ENCODE measurements around the gene CDH26.

Gene CDH26

GRCh38 chr20:60054716-60055634 lies 96.8 kb downstream of the CDH26 start:
- POLR2A ChIA-PET, result no interaction called here
- CTCF ChIA-PET, result interaction anchor here (1.0 to 5.0 kb wide), 8 partner anchors 8 to 1207 kb away, joined by 3 to 94 read pairs (median 16); no protein-coding TSS in a partner anchor
- H3K4me3 ChIP-seq (ENCODE audit: low read depth, low read length), result no peak overlapping the region; the same call in 1 of the 2 replicates
- DNase-seq (ENCODE audit: low read depth, low spot score), result no peak
- no peak for TF ChIP-seq CTCF (IDR thresholded peaks at IDR 0.05; ENCODE audit: insufficient read depth, low read length, missing control alignments)

GRCh38 chr20:60055740-60056139 lies 97.5 kb downstream of the CDH26 start:
- peak overlapping the region; percentile 57 for H3K4me3 ChIP-seq (ENCODE audit: low read depth, low read length)
- no peak for DNase-seq (ENCODE audit: low read depth, low spot score)
- POLR2A ChIA-PET, result no interaction called here
- no peak for TF ChIP-seq CTCF (IDR thresholded peaks at IDR 0.05; ENCODE audit: insufficient read depth, low read length, missing control alignments)
- CTCF ChIA-PET, result interaction anchor here (0.8 to 5.0 kb wide), 15 partner anchors 9 to 1206 kb away, joined by 3 to 94 read pairs (median 6); partner anchors contain the start of genes FAM217B and PPP1R3D

- no peak for TF ChIP-seq CTCF (IDR thresholded peaks at IDR 0.05; ENCODE audit: insufficient read depth, low read length, missing control alignments)
- H3K4me3 ChIP-seq (ENCODE audit: low read depth, low read length), result peak overlapping the region; percentile 57
- ChIA-PET CTCF (interaction anchor here (0.7 to 5.0 kb wide), 39 partner anchors 9 to 1844 kb away, joined by 3 to 94 read pairs (median 5); partner anchors contain the start of genes FAM217B and PPP1R3D), POLR2A (no interaction called here)
- no peak for DNase-seq (ENCODE audit: low read depth, low spot score)
These were observed 98.3 kb downstream of the CDH26 start for GRCh38 chr20:60056407-60057122.

GRCh38 chr20:60057123-60057865 lies 99.1 kb downstream of the CDH26 start:
- DNase-seq (ENCODE audit: low read depth, low spot score), result no peak
- TF ChIP-seq CTCF (IDR thresholded peaks at IDR 0.05; ENCODE audit: insufficient read depth, low read length, missing control alignments), result peak; percentile 75
- no peak overlapping the region for H3K4me3 ChIP-seq (ENCODE audit: low read depth, low read length)
- CTCF ChIA-PET, result interaction anchor here (0.7 to 5.0 kb wide), 46 partner anchors 10 to 1843 kb away, joined by 3 to 94 read pairs (median 4); no protein-coding TSS in a partner anchor
- POLR2A ChIA-PET, result no interaction called here

GRCh38 chr20:60057866-60058807 lies 99.9 kb downstream of the CDH26 start:
- DNase-seq (ENCODE audit: low read depth, low spot score), result no peak
- CTCF ChIA-PET, result interaction anchor here (0.7 to 5.0 kb wide), 40 partner anchors 11 to 1838 kb away, joined by 3 to 94 read pairs (median 4); no protein-coding TSS in a partner anchor
- no peak overlapping the region for H3K4me3 ChIP-seq (ENCODE audit: low read depth, low read length)
- POLR2A ChIA-PET, result no interaction called here
- TF ChIP-seq CTCF (IDR thresholded peaks at IDR 0.05; ENCODE audit: insufficient read depth, low read length, missing control alignments), result no peak

Measured in AG04449 (cell line).